PC-9 (cell line): ENCODE data around the gene WDR88. TPM values are rescaled to one million over a fixed set of nuclear protein-coding genes. Genes with fewer than 3 reads are reported as not detected.

Source experiments
- BruUV-seq: library from RNA; stranded (reverse); fragments of 400-500 nt; replicated peaks from 2 replicates; lab custom pipeline; 2021; lab: Mats Ljungman, UMichigan
- CTCF ChIA-PET: fragments of 300-600 bp; sonication (Branson Sonifier 250); formaldehyde crosslinking; loops from one replicate; lab custom pipeline; 2022; ENCODE audit warnings: antibody characterized with exemption; lab: Charles Lee
- POLR2A ChIA-PET: fragments of 300-600 bp; sonication (Branson Sonifier 250); formaldehyde crosslinking; loops from one replicate; lab custom pipeline; 2022; ENCODE audit warnings: antibody characterized with exemption; ENCODE audit not compliant: unreplicated experiment; lab: Charles Lee
- DNase-seq, 2 experiments: peaks; one replicate each; pipeline versions ENCODE4 v3.0.0 to v3.0.0-alpha.2; 2015 to 2022; ENCODE audit warnings: mixed read lengths in 1 of 2
- H2AFZ ChIP-seq: fragments of 200-600 bp; sonication (generic); 2 replicates; pipeline ENCODE4 v1.8.1; 2017; ENCODE audit warnings: antibody characterized with exemption
- H3F3A ChIP-seq: fragments of 200-600 bp; sonication (generic); 2 replicates; pipeline ENCODE4 v1.8.1; 2017; ENCODE audit warnings: antibody characterized with exemption, mild to moderate bottlenecking, low read depth; ENCODE audit not compliant: insufficient read depth
- H3K27ac ChIP-seq: fragments of 200-600 bp; sonication (generic); 2 replicates; pipeline ENCODE4 v1.6.1; 2016; ENCODE audit warnings: mixed run types
- H3K27me3 ChIP-seq: fragments of 200-600 bp; sonication (generic); 2 replicates; pipeline ENCODE4 v1.6.1; 2016; ENCODE audit warnings: low read depth, mixed run types; ENCODE audit not compliant: insufficient read depth
- H3K36me3 ChIP-seq: fragments of 200-600 bp; sonication (generic); 2 replicates; pipeline ENCODE4 v1.6.1; 2016; ENCODE audit warnings: low read depth, mixed run types
- H3K4me1 ChIP-seq: fragments of 200-600 bp; sonication (generic); replicated peaks from 2 replicates; pipeline ENCODE4 v1.6.1; 2016; ENCODE audit warnings: mixed run types; ENCODE audit not compliant: insufficient read depth
- H3K4me2 ChIP-seq: fragments of 200-600 bp; sonication (generic); 2 replicates; pipeline ENCODE4 v1.6.1; 2017; ENCODE audit warnings: mixed run types
- H3K4me3 ChIP-seq: fragments of 200-600 bp; sonication (generic); 2 replicates; pipeline ENCODE4 v1.6.1; 2016; ENCODE audit warnings: mixed run types
- H3K79me2 ChIP-seq: fragments of 200-600 bp; sonication (generic); 2 replicates; pipeline ENCODE4 v1.6.1; 2017; ENCODE audit warnings: low read depth, mixed run types
- H3K9me2 ChIP-seq: fragments of 200-600 bp; sonication (generic); 2 replicates; pipeline ENCODE4 v1.8.1; 2017; ENCODE audit warnings: mild to moderate bottlenecking; ENCODE audit not compliant: insufficient read depth
- H3K9me3 ChIP-seq: fragments of 200-600 bp; sonication (generic); 2 replicates; pipeline ENCODE4 v1.8.1; 2016; ENCODE audit warnings: low read depth; ENCODE audit not compliant: insufficient read depth
- H4K20me1 ChIP-seq: fragments of 200-600 bp; sonication (generic); 2 replicates; pipeline ENCODE4 v1.8.1; 2017; ENCODE audit not compliant: insufficient read depth
- CTCF ChIP-seq: fragments of 200-600 bp; sonication (generic); conservative IDR thresholded peaks from 2 replicates; pipeline ENCODE4 v1.6.1; 2017; ENCODE audit warnings: mixed run types, antibody characterized with exemption, mild to moderate bottlenecking, moderate library complexity
- EZH2 ChIP-seq: fragments of 200-600 bp; sonication (generic); IDR thresholded peaks from 2 replicates; pipeline ENCODE4 v1.8.0; 2017; ENCODE audit warnings: antibody characterized with exemption, low read depth
- intact Hi-C: fragments of 100-400 bp; cut with micrococcal nuclease; formaldehyde crosslinking; loops from one replicate; pipeline ENCODE4 v1.10.0; 2022; ENCODE audit not compliant: unreplicated experiment
- total RNA-seq: library from RNA; stranded (reverse); gene quantifications from 2 replicates; pipeline ENCODE4 v1.2.3, GENCODE V29; 2021

The WDR88 gene
- total RNA-seq, 1 experiment from 2014 or later: 0.59 TPM

- Histone ChIP-seq H3K4me1 (no peaks in the 10 kb centered on the region), H2AFZ (no peak overlapping the region), H3K36me3 (peaks cover 17% of the 10 kb centered on the region; the same call in 1 of the 2 replicates), H3F3A (peaks cover 15% of the 10 kb centered on the region), H3K27ac (no peak overlapping the region), H3K4me3 (no peak overlapping the region), H4K20me1 (no peaks in the 10 kb centered on the region), H3K9me3 (no peaks in the 10 kb centered on the region), H3K9me2 (no peaks in the 10 kb centered on the region), H3K27me3 (no peaks in the 10 kb centered on the region), H3K4me2 (no peak overlapping the region), H3K79me2 (no peaks in the 10 kb centered on the region)
- intact Hi-C loops: no loop called here
- TF ChIP-seq EZH2 (no peak), CTCF (no peak)
- no peak for DNase-seq
- BruUV-seq: no TSS peak
- ChIA-PET POLR2A (no interaction called here), CTCF (interaction anchor here (0.6 kb wide), 2 partner anchors 112 to 146 kb away, joined by 3 to 8 read pairs; no protein-coding TSS in a partner anchor)
These were observed 14.4 kb upstream of the WDR88 start for GRCh38 chr19:33117501-33117900.

- intact Hi-C loops: loop anchor here (1.0 kb wide), 1 partner anchor 142 kb away; no protein-coding TSS in a partner anchor
- H3K4me1 ChIP-seq: no peaks in the 10 kb centered on the region
- TF ChIP-seq EZH2 (no peak), CTCF (no peak)
- POLR2A ChIA-PET: no interaction called here
- H3K27me3 ChIP-seq: no peaks in the 10 kb centered on the region
- H3K36me3 ChIP-seq: peaks cover 17% of the 10 kb centered on the region; the same call in 1 of the 2 replicates
- H3K79me2 ChIP-seq: no peaks in the 10 kb centered on the region
- CTCF ChIA-PET: interaction anchor here (1.2 to 1.5 kb wide), 3 partner anchors 66 to 143 kb away, joined by 3 to 4 read pairs (median 3); no protein-coding TSS in a partner anchor
- no peak overlapping the region for H3K27ac ChIP-seq
- no peak overlapping the region for H2AFZ ChIP-seq
- H4K20me1 ChIP-seq: no peaks in the 10 kb centered on the region
- peaks cover 14% of the 10 kb centered on the region for H3F3A ChIP-seq
- BruUV-seq: no TSS peak
- no peak overlapping the region for H3K4me2 ChIP-seq
- H3K4me3 ChIP-seq: no peak overlapping the region
- no peaks in the 10 kb centered on the region for H3K9me2 ChIP-seq
- no peak for DNase-seq
- H3K9me3 ChIP-seq: no peaks in the 10 kb centered on the region
These were observed 13.3 kb upstream of the WDR88 start for GRCh38 chr19:33118643-33119042.

- Histone ChIP-seq H3K4me2 (no peak overlapping the region), H3K27ac (no peak overlapping the region), H3K9me3 (no peaks in the 10 kb centered on the region), H3K4me3 (no peak overlapping the region), H4K20me1 (no peaks in the 10 kb centered on the region), H3K36me3 (no peaks in the 10 kb centered on the region), H3K9me2 (no peaks in the 10 kb centered on the region), H3K79me2 (no peaks in the 10 kb centered on the region), H3K27me3 (no peaks in the 10 kb centered on the region), H3K4me1 (no peaks in the 10 kb centered on the region), H2AFZ (no peak overlapping the region), H3F3A (peaks cover 13% of the 10 kb centered on the region)
- ChIA-PET CTCF (interaction anchor here (0.7 kb wide), 2 partner anchors 217 to 781 kb away, joined by 3 to 7 read pairs; no protein-coding TSS in a partner anchor), POLR2A (no interaction called here)
- intact Hi-C loops: loop anchor here (5.0 kb wide), 2 partner anchors 283 to 648 kb away; no protein-coding TSS in a partner anchor
- no TSS peak for BruUV-seq
- DNase-seq: no peak
- TF ChIP-seq EZH2 (no peak), CTCF (no peak)
These were observed 7.5 kb upstream of the WDR88 start for GRCh38 chr19:33124207-33125098.
